HEK293T (cell line): Measurements from ENCODE around the gene LMAN2L.

Source experiments
- BHLHE40 ChIP-seq: fragments of 450-650 bp; IDR thresholded peaks from 2 replicates; pipeline ENCODE4 v1.6.1; 2016; ENCODE audit warnings: mild to moderate bottlenecking, moderate library complexity, borderline replicate concordance
- CTBP1 ChIP-seq: fragments of 450-650 bp; IDR thresholded peaks from 2 replicates; pipeline ENCODE4 v1.6.1; 2016; ENCODE audit warnings: borderline replicate concordance
- FOXK2 ChIP-seq: fragments of 450-650 bp; IDR thresholded peaks from 2 replicates; pipeline ENCODE4 v1.6.1; 2016; ENCODE audit warnings: mild to moderate bottlenecking
- L3MBTL2 ChIP-seq: fragments of 450-650 bp; conservative IDR thresholded peaks from 2 replicates; pipeline ENCODE4 v1.6.1; 2016; ENCODE audit warnings: mild to moderate bottlenecking
- LEF1 ChIP-seq: fragments of 450-650 bp; IDR thresholded peaks from 2 replicates; pipeline ENCODE4 v1.6.1; 2017; ENCODE audit warnings: mild to moderate bottlenecking, borderline replicate concordance
- NFRKB ChIP-seq: fragments of 450-650 bp; IDR thresholded peaks from 2 replicates; pipeline ENCODE4 v1.6.1; 2016; ENCODE audit warnings: mild to moderate bottlenecking, moderate library complexity
- SP1 ChIP-seq: fragments of 450-650 bp; IDR thresholded peaks from 2 replicates; pipeline ENCODE4 v1.6.1; 2017
- TARDBP ChIP-seq: fragments of 450-650 bp; IDR thresholded peaks from 2 replicates; pipeline ENCODE4 v1.6.1; 2016

GRCh38 chr2:96768083-96768561, 28.3 kb upstream of the LMAN2L start:
- no peak for TF ChIP-seq FOXK2
- TF ChIP-seq TARDBP: no peak
- no peak for TF ChIP-seq L3MBTL2
- TF ChIP-seq SP1: no peak
- TF ChIP-seq CTBP1: no peak
- TF ChIP-seq LEF1: no peak
- TF ChIP-seq BHLHE40: no peak
- no peak for TF ChIP-seq NFRKB
